ENCODE measurements around the gene APOB. TPM values are rescaled to one million over a fixed set of nuclear protein-coding genes. Genes with fewer than 3 reads are reported as not detected.

The APOB gene
- total RNA-seq, 1 experiment from 2014 or later, result not detected

- intact Hi-C loops (cut with micrococcal nuclease; ENCODE audit: unreplicated experiment), result no loop called here
- TF ChIP-seq EZH2 (IDR thresholded peaks at IDR 0.05; ENCODE audit: borderline replicate concordance, low read depth, low read length, poor library complexity, severe bottlenecking), result no peak
- TF ChIP-seq, protein P1, sequence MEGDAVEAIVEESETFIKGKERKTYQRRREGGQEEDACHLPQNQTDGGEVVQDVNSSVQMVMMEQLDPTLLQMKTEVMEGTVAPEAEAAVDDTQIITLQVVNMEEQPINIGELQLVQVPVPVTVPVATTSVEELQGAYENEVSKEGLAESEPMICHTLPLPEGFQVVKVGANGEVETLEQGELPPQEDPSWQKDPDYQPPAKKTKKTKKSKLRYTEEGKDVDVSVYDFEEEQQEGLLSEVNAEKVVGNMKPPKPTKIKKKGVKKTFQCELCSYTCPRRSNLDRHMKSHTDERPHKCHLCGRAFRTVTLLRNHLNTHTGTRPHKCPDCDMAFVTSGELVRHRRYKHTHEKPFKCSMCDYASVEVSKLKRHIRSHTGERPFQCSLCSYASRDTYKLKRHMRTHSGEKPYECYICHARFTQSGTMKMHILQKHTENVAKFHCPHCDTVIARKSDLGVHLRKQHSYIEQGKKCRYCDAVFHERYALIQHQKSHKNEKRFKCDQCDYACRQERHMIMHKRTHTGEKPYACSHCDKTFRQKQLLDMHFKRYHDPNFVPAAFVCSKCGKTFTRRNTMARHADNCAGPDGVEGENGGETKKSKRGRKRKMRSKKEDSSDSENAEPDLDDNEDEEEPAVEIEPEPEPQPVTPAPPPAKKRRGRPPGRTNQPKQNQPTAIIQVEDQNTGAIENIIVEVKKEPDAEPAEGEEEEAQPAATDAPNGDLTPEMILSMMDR (conservative IDR thresholded peaks at IDR 0.05; ENCODE audit: low read depth, low read length), result no peak
- Histone ChIP-seq H3K27ac (ENCODE audit: low read depth, low read length, poor library complexity, severe bottlenecking) (no peak overlapping the region), H3K36me3 (ENCODE audit: insufficient read depth, low read length, poor library complexity, severe bottlenecking) (no peaks in the 10 kb centered on the region), H3K4me3 (ENCODE audit: low read depth, low read length, poor library complexity, severe bottlenecking) (no peak overlapping the region), H3K4me1 (ENCODE audit: insufficient read depth, low read length, poor library complexity, severe bottlenecking) (no peaks in the 10 kb centered on the region), H3K9me3 (ENCODE audit: low read depth, low read length, poor library complexity, severe bottlenecking) (no peaks in the 10 kb centered on the region), H3K27me3 (replicated peaks; ENCODE audit: insufficient read depth, low read depth, low read length, poor library complexity) (peaks cover 73% of the 10 kb centered on the region)
- CTCF ChIA-PET, result no interaction called here
- DNase-seq (ENCODE audit: low spot score), result no peak
- BruUV-seq (replicated peaks), result no TSS peak
- POLR2A ChIA-PET (ENCODE audit: low non-redundant PET), result no interaction called here
Measured at GRCh38 chr2:21011876-21012556, 31.9 kb downstream of the APOB start.

- CTCF ChIA-PET, result no interaction called here
Measured at GRCh38 chr2:21011453-21011852, 32.4 kb downstream of the APOB start.

GRCh38 chr2:21010813-21011439 lies 32.9 kb downstream of the APOB start:
- DNase-seq (ENCODE audit: low spot score), result no peak
- Histone ChIP-seq H3K27ac (ENCODE audit: low read depth, low read length, poor library complexity, severe bottlenecking) (no peak overlapping the region), H3K36me3 (ENCODE audit: insufficient read depth, low read length, poor library complexity, severe bottlenecking) (no peaks in the 10 kb centered on the region), H3K4me1 (ENCODE audit: insufficient read depth, low read length, poor library complexity, severe bottlenecking) (no peaks in the 10 kb centered on the region), H3K4me3 (ENCODE audit: low read depth, low read length, poor library complexity, severe bottlenecking) (no peak overlapping the region), H3K27me3 (replicated peaks; ENCODE audit: insufficient read depth, low read depth, low read length, poor library complexity) (peaks cover 82% of the 10 kb centered on the region), H3K9me3 (ENCODE audit: low read depth, low read length, poor library complexity, severe bottlenecking) (no peaks in the 10 kb centered on the region)
- CTCF ChIA-PET, result no interaction called here
- no TSS peak for BruUV-seq (replicated peaks)
- intact Hi-C loops (cut with micrococcal nuclease; ENCODE audit: unreplicated experiment), result no loop called here
- TF ChIP-seq, protein P1 (conservative IDR thresholded peaks at IDR 0.05; ENCODE audit: low read depth, low read length), result no peak
- no peak for TF ChIP-seq EZH2 (IDR thresholded peaks at IDR 0.05; ENCODE audit: borderline replicate concordance, low read depth, low read length, poor library complexity, severe bottlenecking)
- POLR2A ChIA-PET (ENCODE audit: low non-redundant PET), result no interaction called here

More at GRCh38 chr2:21011453-21011852, 32.4 kb downstream of the APOB start:
- intact Hi-C loops (cut with micrococcal nuclease; ENCODE audit: unreplicated experiment), result no loop called here
- Histone ChIP-seq H3K9me3 (ENCODE audit: low read depth, low read length, poor library complexity, severe bottlenecking) (no peaks in the 10 kb centered on the region), H3K27me3 (replicated peaks; ENCODE audit: insufficient read depth, low read depth, low read length, poor library complexity) (peaks cover 78% of the 10 kb centered on the region), H3K27ac (ENCODE audit: low read depth, low read length, poor library complexity, severe bottlenecking) (no peak overlapping the region), H3K4me3 (ENCODE audit: low read depth, low read length, poor library complexity, severe bottlenecking) (no peak overlapping the region), H3K36me3 (ENCODE audit: insufficient read depth, low read length, poor library complexity, severe bottlenecking) (no peaks in the 10 kb centered on the region), H3K4me1 (ENCODE audit: insufficient read depth, low read length, poor library complexity, severe bottlenecking) (no peaks in the 10 kb centered on the region)
- POLR2A ChIA-PET (ENCODE audit: low non-redundant PET), result no interaction called here
- DNase-seq (ENCODE audit: low spot score), result no peak
- BruUV-seq (replicated peaks), result no TSS peak
- TF ChIP-seq EZH2 (IDR thresholded peaks at IDR 0.05; ENCODE audit: borderline replicate concordance, low read depth, low read length, poor library complexity, severe bottlenecking), result no peak
- TF ChIP-seq, protein P1 (conservative IDR thresholded peaks at IDR 0.05; ENCODE audit: low read depth, low read length), result no peak
